ENCODE results near the gene OR6C2.
"Not testable (repeated sequence)": the region's sequence is repeated elsewhere in the genome, so short reads cannot be mapped to it uniquely, and the experiment has no call there.

The OR6C2 gene

DNA sequence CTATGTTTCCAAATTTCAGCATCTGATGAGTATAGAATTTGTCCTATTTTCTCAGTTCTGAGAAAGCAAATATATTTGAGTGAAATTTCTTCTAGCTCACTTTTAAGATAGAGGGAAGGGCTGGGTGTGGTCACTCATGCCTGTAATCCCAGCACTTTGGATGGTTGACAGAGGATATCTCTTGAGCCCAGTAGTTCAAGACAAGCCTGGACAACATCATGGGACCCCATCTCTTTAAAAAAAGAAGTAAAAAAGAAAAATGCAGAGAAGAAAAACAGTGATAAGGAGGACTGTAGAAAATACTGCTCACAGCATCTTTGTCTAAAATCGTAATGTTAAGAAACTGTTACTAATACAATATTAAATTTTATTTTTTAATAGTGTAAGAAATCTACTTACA lies 28.4 kb downstream of the OR6C2 start:
- DNase-seq (ENCODE audit: low read depth): no peak

GRCh38 chr12:55479136-55479535 lies 35.3 kb downstream of the OR6C2 start:
- DNase-seq (ENCODE audit: low read depth): not testable (repeated sequence)

GRCh38 chr12:55484284-55484683 lies 40.4 kb downstream of the OR6C2 start:
- DNase-seq (ENCODE audit: low read depth): not testable (repeated sequence)

- no peak for DNase-seq (ENCODE audit: low read depth)
Measured at GRCh38 chr12:55492078-55492477, 48.2 kb downstream of the OR6C2 start, which contains the start of gene OR6C68. Gene OR6C68 (plus strand): TSS chr12:55492378. CDS start chr12:55492378, 0 bp downstream.

DNA sequence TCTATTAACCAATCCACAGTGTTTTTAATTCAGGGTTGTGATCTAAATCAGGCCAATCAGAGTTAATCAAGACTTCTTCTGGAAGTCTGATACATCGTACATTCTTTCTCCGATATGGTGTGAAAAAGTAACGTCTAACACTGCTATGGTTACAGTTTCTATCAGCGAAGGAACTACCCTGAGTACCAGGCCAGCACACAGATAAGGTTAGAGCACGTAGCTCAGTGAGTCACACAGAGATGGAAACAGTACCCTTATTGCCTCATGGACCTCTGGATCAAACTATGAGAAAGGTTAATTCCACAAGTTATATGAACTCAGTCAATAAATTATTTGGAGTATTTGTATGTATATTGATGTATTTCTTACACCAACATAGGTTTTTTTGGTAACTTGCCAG lies 51.6 kb downstream of the OR6C2 start:
- DNase-seq (ENCODE audit: low read depth): no peak

DNA sequence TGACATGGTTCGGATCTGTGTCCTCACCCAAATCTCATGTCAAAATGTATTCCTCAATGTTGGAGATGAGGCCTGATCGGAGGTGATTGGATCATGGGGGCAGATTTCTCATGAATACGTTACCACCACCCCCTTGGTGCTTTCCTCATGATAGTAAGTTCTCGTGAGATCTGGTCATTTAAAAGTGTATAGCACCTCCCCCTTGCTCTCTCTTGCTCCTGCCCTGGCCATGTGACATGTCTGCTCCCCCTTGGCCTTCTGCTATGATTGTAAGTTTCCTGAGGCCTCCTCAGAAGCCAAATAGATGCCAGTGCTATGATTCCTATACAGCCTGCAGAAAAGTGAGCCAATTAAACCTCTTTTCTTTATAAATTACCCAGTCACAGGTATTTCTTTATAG lies 55.4 kb downstream of the OR6C2 start:
- no peak for DNase-seq (ENCODE audit: low read depth)

DNA sequence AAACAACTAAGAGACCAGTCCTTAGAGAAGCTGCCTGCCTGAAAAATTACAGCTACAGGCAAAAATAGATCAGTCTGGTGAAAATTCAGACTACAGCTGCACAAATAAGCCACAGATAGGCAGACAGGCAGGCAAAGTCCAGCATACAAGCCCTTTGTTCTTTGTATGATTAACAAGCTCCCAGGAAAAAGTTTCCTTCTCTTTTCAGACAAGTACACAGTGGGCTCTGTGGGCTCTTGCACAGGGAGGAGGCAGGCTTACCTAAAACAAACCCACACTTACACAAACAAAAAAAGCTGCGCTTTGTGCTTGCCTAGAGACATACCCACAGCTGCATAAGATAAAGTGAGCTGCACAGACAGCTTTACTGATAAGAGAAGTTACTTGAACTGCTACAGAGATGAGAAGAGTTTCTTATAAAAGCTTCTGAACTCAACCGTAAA lies 56.0 kb downstream of the OR6C2 start:
- no peak for DNase-seq (ENCODE audit: low read depth)

DNA sequence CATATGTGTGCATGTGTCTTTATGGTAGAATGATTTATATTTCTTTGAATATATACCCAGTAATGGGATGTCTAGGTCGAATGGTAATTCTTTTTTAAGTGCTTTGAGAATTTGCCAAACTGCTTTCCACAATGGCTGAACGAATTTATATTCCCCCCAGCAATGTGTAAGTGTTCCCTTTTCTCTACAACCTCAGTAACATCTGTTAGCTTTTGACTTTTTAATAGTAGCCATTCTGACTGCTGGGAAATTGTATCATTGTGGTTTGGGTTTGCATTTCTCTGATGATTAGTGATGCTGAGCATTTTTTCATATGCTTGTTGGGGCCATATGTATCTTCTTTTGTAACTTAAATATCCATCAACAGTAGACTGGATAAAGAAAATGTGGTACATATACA lies 57.7 kb downstream of the OR6C2 start:
- DNase-seq (ENCODE audit: low read depth): no peak
